ENCODE data around the gene OR4C6. TPM values are rescaled to one million over a fixed set of nuclear protein-coding genes. Genes with fewer than 3 reads are reported as not detected.

Gene OR4C6
- total RNA-seq, 2 experiments from 2014 or later, result not detected

DNA sequence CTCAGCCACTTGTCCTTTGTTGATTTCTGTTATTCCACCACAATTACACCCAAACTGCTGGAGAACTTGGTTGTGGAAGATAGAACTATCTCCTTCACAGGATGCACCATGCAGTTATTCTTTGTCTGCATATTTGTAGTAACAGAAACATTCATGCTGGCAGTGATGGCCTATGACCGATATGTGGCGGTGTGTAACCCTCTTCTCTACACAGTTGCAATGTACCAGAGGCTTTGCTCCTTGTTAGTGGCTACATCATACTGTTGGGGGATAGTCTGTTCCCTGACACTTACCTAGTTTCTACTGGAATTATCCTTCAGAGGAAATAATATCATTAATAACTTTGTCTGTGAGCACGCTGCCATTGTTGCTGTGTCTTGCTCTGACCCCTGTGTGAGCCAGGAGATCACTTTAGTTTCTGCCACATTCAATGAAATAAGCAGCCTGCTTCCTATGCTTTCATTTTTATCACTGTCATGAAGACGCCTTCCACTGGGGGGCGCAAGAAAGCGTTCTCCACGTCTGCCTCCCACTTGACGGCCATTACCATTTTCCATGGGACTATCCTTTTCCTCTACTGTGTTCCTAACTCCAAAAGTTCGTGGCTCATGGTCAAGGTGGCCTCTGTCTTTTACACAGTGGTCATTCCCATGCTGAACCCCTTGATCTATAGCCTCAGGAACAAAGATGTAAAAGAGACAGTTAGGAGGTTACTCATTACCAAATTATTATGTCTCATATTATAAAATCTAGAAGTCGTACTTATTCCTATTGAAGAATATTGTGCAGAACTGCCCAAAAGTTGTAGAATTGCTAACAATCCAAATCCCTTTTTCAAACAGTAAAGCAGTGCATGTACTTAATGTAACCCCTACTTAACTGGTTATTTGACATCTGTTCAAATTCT, 53.2 kb downstream of the OR4C6 start:
- H3K27ac Mint-ChIP-seq, result no peak overlapping the region
- H3K36me3 Mint-ChIP-seq (ENCODE audit: low read depth), result no peaks in the 10 kb centered on the region
- no peaks in the 10 kb centered on the region for H3K4me1 Mint-ChIP-seq (ENCODE audit: low read depth)
- H3K4me3 Mint-ChIP-seq, result no peak overlapping the region
- ChIA-PET POLR2A (no interaction called here), CTCF (no interaction called here)
- no peaks in the 10 kb centered on the region for H3K27me3 Mint-ChIP-seq (ENCODE audit: low read depth)
- H3K9me3 Mint-ChIP-seq (ENCODE audit: insufficient read depth), result peaks cover 7% of the 10 kb centered on the region
- ATAC-seq, result no peak
- no peak for DNase-seq

Other genes starting within 250 kb of the OR4C6 start
- not detected for gene OR4C15, start 107.7 kb upstream of the OR4C6 start, total RNA-seq
- gene OR4C16, start 90.1 kb upstream of the OR4C6 start, total RNA-seq, result not detected
- gene OR4C11, start 54.6 kb upstream of the OR4C6 start, total RNA-seq, result not detected
- not detected for gene OR4P4, start 27.1 kb upstream of the OR4C6 start, total RNA-seq
- gene OR4S2, start 13.9 kb upstream of the OR4C6 start, total RNA-seq, result not detected
- gene OR5D13, start 111.2 kb downstream of the OR4C6 start, total RNA-seq, result not detected
- not detected for gene OR5D14, start 133.4 kb downstream of the OR4C6 start, total RNA-seq
- gene OR5L1, start 149.2 kb downstream of the OR4C6 start, total RNA-seq, result not detected
- gene OR5D18, start 157.4 kb downstream of the OR4C6 start, total RNA-seq, result not detected
- not detected for gene OR5L2, start 165.0 kb downstream of the OR4C6 start, total RNA-seq
- not detected for gene OR5D16, start 176.6 kb downstream of the OR4C6 start, total RNA-seq
- not detected for gene TRIM51, start 221.1 kb downstream of the OR4C6 start, total RNA-seq

All from activated CD8-positive, alpha-beta T cell treated with anti-CD3 and anti-CD28 coated beads, Interleukin-2, amount 10 ng/mL, durations not matched to agents 7 days and 5 days (primary cell).